NCI-H748 (cell line): Measurements from ENCODE around the gene ABCF1.
"Not testable (repeated sequence)": the region's sequence is repeated elsewhere in the genome, so short reads cannot be mapped to it uniquely, and the experiment has no call there.

ENCODE experiments used
- DNase-seq: peaks from one replicate; lab custom pipeline; 2025; ENCODE audit not compliant: unreplicated experiment; lab: John Stamatoyannopoulos, UW

The ABCF1 gene

DNA sequence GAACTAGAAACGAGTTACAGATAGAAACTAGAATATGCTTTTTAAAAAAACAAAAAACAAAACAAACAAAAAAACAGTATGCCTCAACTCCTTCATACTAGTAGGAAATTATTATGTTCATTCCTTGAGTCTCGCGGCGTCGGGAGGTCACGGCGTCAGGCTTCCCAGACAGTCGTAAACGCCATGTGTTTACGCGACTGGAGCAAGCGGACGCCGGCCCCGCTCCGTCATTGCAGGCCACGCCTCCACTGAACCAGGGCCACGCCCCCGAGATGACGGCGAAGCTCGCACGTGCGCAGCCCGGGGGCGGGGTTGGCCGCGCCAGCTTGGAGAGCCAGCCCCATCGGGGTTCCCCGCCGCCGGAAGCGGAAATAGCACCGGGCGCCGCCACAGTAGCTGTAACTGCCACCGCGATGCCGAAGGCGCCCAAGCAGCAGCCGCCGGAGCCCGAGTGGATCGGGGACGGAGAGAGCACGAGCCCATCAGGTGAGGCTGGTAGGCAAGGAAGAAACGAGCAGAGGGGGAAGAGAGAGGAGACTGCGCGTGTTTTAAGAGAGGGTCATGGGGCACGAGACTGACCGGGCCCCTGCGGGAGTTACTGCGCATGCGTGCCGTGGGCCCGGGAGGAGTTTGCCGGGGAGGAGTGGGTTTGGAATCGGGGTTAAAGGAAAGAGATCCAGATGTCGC, at the start of gene ABCF1:
ABCF1 (plus strand) TSS at position 368 of the 687 bp plus-strand sequence; CDS start at position 414, 46 bp downstream.
- DNase-seq, result peak; percentile 98

DNA sequence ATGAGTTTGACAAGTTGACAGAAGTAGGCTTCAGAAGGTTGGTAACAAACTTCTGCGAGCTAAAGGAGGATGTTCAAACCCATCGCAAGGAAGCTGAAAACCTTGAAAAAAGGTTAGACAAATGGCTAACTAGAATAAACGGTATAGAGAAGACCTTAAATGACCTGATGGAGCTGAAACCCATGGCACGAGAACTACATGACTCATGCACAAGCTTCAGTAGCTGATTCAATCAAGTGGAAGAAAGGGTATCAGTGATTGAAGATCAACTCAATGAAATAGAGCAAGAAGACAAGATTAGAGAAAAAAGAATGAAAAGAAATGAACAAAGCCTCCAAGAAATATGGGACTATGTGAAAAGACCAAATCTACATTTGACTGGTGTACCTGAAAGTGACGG, 49.3 kb upstream of the ABCF1 start:
- not testable (repeated sequence) for DNase-seq

DNA sequence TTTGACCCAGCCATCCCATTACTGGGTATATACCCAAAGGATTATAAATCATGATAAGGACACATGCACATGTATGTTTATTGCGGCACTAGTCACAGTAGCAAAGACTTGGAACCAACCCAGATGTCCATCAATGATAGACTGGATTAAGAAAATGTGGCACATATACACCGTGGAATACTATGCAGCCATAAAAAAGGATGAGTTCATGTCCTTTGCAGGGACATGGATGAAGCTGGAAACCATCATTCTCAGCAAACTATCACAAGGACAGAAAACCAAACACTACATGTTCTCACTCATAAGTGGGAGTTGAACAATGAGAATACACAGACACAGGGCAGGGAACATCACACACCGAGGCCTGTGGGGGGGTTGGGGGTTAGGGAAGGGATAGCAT, 44.8 kb upstream of the ABCF1 start:
- DNase-seq, result not testable (repeated sequence)

DNA sequence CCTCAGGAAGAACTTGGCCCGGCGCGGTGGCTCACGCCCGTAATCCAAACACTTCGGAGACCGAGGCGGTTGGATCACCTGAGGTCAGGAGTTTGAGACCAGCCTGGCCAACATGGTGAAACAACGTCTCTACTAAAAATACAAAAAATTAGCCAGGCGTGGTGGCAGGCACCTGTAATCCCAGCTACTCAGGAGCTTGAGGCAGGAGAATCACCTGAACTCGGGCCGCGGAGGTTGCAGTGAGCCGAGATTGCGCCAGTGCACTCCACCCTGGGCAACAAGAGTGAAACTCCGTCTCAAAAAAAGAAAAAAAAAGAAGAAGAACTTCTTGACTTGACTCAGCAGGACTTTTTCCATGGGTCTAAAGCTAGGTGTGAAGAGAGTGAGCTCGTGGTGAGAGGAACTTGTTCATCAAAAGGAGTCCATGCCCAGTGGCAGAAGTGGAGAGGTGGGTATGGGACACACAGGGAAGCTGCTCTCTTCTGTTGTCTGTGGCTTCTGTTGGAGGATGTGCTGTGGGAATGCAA, 41.8 kb upstream of the ABCF1 start:
- DNase-seq, result not testable (repeated sequence)

DNA sequence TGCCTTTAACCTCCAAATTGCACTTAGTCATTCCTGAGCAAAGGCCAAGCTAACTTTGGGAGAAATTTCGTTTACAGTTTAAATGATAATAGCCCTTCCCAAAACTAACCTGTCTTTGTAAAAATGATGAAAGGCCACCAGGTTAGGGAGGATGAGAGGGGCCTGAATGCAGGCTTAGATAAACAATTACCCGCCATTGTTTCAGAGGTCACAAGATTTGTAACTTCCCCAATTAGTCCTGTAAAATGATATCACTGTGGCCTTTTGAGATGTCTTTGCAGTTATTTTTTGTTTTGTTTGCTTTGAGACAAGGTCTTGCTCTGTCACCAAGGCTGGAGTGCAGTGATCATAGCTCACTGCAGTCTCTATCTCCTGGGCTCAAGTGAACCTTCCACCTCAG, 41.2 kb upstream of the ABCF1 start:
- no peak for DNase-seq

DNA sequence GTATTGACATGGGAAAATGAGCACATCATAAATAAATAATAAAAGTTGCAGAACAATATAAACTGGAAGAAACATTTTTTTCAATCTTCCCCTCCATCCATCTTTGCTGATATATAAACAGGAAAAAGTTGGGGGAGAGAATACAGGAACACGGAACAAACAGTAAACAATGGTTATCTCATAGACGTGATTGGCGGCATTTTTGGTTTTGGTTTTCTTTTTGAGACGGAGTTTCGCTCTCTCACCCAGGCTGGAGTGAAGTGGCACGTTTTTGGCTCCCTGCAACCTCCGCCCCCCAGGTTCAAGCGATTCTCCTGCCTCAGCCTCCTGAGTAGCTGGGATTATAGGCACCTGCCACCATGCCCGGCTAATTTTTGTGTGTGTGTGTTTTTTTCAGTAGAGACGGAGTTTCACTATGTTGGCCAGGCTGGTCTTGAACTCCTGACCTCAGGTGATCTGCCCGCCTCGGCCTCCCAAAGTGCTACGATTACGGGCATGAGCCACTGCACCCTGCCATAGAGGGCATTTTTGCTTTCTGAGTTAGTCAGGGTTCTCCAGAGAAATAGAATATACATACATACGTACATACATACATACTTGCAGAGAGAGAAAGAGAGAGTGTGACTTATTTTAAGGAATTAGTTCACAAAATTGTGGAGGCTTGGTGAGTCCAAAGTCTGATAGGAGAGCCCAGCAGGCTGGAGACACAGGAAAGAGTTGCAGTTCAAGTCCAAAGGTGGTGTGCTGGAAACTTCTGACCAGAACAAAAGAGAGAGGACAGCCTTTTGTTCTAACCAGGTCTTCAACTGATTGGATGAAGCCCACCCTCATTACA, 37.6 kb upstream of the ABCF1 start:
- no peak for DNase-seq

DNA sequence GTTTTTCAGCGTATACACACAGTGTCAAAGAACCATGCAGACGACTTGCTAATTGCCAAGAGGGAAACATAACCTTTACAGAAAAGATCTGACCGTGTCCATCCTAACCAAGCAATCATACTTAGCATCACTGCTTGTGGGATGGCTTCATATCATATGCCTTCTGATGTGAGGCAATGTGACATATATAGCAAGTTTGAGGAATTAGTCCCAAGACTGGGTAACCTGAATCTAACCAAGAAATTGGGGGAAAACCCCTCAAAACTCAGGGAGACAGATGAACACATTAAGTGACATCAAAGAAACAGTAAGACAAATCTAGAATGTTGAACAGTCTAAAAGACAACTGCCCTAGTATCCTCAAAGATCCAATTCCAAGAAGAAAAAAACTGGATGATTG, 33.3 kb upstream of the ABCF1 start:
- DNase-seq, result no peak

DNA sequence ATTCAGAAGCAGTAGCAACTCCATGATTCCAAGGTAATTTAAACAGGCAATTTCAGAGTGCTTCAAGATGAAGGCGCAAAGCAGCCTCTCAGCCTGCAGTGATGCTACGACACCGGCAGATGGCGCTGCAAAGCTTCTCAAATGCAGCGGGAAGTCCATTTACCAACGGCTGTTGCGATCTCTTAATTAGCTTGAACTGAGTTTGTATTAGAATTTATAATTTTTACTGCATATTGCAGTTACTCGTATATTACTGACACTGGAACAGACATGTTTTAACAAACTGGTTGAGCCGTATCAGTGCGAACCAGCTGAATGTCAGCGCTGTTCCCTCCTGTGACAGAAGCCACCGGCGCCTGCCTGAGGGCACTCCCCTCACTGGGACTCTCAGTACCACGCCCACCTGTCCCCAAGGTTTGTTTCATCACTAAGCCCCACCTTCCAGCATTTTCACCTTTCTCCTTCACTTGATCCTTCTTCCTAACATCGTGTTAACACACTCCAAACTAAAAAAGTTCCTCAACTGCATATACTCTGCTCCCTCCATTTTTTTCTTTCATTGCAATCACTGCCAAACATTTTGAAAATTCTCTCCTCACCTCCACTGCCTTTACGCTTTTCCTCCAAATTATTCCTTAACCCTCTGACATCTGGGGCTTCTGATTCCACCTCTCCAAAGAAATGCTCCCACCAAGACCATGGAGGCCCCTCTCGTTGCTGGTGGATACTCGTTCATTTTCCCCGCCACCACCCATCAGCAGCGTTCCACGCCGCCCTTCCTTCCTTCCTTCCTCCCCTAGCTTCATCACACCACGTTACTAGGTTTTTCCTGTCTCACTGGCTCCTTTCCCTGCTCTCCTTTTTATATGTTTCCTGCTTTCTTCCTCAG, 29.5 kb upstream of the ABCF1 start:
- peak; percentile 86 for DNase-seq

DNA sequence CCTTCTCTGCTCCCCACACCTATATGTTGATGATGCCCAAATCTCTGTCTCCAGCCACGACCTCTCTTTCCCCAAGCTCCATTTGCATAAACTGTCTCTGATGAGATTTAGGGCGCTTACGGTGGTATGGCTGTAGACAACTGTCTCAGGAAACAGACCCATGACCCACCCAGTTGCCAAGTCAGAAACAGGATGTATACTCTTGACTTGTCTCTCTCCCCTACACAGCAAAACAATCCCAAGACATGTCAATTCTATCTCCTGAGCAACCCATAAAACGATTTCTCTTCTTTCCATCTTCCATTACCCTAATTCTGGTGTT, 28.9 kb upstream of the ABCF1 start:
- no peak for DNase-seq

DNA sequence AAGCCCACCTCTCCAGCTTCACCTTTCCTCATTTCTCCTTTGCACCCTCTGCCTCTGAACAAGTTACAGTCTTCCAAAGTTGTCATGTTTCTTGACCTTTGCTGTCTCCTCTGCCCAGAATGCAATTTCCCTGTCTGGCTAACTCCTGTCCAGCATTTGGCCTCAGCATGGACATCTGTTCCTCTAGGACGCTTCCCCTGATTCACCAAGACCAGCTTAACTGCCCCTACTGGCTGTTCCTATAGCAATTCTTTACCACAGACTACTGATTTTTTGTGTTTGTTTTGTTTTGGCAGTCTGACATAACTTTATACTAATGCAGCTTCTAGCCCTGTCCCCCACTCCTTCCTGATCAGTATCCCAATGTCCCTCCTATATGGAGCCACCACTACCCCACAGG, 28.3 kb upstream of the ABCF1 start:
- no peak for DNase-seq

DNA sequence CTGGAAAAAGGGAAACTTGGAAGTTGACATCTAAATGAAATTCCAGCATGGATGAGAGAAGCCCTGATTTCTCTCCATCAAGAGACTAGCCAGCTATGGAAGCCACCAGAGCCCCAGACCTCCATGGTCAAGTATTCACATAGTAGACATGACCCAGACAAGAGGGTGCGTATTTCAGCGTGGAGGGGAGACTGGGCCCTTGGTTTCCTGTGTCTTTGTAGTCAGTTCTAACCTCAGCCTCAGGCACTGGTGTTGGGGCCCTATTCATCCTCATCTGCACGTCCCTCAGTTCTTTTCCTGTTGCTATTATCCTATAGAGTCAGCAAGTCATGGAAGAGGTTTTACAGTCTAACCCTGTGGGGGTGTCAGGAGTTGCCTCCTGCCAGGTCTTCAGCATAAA, 27.4 kb upstream of the ABCF1 start:
- DNase-seq, result no peak

DNA sequence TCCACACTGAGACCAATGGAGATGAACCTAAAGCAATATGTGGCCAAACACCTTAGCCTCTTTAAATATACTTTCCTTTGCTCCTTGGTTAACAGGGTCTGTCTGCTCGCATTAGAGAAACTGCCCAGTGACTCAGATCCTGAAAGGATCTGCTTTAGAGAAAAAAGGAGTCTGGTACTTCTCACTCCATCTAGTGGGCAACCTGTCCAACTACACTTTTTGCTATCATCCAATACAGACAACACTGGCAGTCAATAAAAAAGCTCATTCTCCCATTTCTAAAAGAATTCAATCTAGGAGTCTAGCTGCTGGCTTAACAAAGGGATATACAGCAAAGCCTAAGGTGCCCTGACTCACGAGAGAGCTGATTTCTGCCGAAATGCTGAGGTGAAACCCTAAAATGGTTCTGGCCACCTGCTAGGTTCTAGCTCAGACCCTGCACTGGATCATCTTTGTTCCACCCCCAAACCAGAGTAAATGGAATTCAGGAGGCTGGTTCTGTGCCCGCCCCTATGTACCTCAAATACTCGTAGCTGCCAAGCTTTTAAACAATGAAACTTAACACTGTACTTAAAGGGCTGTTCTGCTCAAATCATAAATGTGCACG, 26.5 kb upstream of the ABCF1 start:
- DNase-seq, result peak; percentile 59

DNA sequence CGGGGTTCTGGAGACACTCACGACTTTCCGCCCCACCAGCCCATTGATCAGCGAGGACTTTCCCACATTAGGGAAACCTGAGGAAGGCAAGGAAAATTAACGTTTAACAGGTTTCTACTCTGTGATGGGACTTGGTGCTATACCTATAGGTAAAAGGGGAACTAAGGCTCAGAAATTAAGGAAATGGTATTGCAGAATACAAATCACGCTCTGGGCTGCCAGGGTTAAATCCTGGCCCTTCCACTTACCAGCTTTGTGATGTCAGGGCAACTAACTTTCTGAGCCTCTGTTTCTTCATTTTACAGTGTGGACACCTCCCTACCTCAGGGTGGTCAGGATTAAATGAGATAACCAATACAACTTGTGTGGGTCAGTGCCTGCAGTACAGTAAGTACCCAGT, 23.8 kb upstream of the ABCF1 start:
- DNase-seq, result no peak

DNA sequence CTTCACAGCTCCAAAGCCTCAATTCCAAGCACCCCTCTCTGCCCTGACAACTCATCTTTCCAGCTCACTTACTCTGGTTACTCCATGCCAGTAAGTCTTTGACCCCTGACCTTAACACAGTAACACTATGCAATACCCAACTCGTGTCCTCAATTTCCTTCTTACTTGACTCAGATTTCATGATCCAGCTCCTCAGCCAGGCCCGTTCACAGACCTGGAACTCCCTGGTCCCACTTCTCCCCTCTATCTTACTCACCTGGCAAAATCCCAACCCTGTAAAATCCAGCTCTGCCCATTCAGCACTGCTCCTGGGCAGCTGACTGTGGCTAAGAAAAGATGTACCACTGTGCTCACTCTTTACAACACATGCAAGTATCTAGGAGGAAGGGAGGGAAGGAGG, 22.9 kb upstream of the ABCF1 start:
- DNase-seq, result no peak

DNA sequence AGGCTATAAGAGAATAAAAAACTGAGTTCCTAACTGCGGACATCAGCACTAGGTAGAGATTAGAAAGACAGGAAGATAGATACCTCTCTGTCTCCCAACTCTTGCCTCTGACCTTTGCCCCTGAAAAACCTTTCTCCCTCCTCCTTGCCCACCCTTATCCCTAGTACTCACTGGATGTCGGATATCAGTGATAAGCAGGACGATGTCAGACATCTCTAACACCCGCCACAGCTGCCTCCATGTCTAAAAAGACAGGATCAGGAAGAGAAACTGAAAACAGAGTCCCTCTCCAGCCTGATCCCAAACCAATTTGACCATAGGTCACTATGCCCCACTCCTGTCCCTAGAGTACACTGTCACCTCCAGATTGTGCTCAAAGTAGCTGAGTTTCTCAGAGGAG, 16.8 kb upstream of the ABCF1 start:
- no peak for DNase-seq

DNA sequence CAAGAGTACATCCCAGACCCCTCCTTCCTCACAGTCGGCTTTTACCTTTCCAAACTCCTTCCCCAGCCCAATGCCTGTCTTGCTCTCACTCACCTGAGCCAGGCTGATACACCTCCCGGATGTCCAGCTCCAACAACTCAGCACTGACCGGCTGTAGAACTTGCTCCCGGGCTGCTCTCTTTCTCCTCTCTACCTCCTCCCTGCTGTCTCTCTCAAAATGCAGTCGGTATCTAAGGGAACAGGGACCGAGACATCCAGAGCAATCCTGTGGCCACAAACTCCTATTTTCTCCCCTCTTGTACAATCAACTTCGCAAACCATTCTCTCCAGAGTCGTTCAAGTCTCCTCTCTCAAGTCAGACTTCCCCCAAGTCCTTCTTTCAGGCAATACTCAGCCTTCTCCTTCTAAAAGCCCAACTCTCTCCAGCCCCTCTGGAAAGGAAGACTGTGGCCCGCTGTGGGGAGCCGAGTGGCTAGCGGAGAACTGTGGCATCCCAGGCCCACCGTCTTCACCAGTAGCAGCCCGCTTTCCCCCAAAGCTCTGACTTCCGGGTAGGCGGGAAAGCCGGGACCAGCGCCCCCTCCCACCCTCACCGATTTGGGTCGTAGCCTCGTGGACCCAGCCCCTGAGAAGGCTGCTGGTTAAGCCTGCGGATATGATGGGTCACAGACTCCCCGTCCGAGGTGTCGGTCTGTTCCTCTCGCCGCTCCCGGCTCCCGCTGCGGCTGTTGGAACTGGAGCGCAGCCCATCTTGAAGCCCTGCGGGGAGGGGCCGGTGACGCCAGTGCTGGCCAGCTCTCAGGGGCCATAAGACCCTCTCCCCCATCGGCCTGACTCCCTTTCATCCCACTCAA, 16.1 kb upstream of the ABCF1 start:
- DNase-seq, result peak; percentile 65

DNA sequence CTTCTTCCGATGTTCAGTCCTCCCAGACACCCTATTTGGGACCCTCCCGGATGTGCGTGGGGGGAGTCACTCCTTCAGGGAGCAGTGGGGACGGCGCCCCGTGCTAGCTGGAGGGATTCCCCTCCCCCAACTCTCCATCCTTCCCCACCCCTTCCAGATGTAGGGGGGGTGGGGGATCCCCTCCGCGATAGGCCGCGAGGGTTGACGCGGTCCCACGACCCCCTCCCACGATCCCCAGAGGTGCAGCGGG, 15.5 kb upstream of the ABCF1 start:
- no peak for DNase-seq

DNA sequence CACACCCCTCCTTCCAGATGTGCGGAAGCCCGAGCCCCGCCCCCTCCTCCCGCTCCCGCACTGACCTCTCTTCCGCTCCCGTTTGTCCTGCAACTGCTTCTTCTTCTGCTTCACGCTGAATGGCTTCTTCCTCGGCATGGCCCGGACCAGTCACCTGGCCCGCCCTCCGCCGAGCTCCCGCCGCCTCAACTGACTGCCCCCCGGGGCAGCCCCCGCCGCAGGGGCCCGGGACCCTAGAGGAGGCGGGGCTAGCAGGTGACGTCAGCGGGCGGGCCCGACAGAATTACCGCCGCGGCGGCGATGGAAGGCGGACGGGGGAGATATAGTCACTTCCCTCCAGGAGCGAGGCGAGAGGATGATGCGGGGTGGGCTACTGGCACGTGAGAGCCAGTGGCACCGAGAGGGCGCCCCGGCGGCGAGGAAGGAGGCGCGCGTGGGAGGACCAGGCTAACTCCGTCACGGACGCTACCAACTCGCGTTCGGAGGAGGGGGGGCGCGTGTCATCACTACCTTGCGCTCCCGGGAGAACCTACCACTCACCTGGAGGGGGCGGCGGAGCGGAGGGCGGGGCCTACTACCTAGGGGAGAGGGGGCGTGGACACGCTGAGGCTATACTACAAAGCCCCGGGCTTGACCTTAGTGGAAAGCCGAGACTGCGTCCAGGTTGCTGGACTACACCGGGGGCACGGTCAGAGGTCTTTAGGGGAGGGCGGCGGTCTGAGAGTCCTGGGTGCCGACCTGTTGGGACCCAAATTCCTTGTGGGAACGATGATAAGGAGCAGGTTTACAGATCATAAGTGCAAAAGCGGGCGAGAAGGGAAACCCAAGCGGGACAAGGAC, 15.0 kb upstream of the ABCF1 start, which contains the start of gene GNL1:
GNL1 (minus strand) TSS at position 424 of the 840 bp plus-strand sequence; CDS start at position 138, 286 bp downstream.
- peak; percentile 97 for DNase-seq
